ENCODE measurements around the gene CHST15.

- TF ChIP-seq POLR2A (IDR thresholded peaks at IDR 0.05), result no peak
- TF ChIP-seq EP300 (IDR thresholded peaks at IDR 0.05), result no peak
Observed at GRCh38 chr10:124109261-124109660, 15.9 kb upstream of the CHST15 start.

All from ovary (tissue), 1 donor.